ENCODE results near the gene DSP. TPM values are rescaled to one million over a fixed set of nuclear protein-coding genes. Genes with fewer than 3 reads are reported as not detected.

The DSP gene
- total and polyA plus RNA-seq, 2 donors, result 40.7 to 64.6 TPM

GRCh38 chr6:7562769-7563168, 21.3 kb downstream of the DSP start:
- Histone ChIP-seq H3K4me3 (ENCODE audit: low read length in 2 of 2) (no peak overlapping the region), H3K9me3 (ENCODE audit: control insufficient read depth in 2 of 2, insufficient read depth in 1 of 2, low read length in 1 of 2) (no peaks in the 10 kb centered on the region), H3K27me3 (ENCODE audit: control insufficient read depth in 2 of 2, insufficient read depth in 1 of 2, low read length in 1 of 2) (peaks cover 0 to 24% of the 10 kb centered on the region in 2 donors), H3K36me3 (ENCODE audit: control insufficient read depth in 2 of 2, insufficient read depth in 2 of 2, low read length in 1 of 2) (no peaks in the 10 kb centered on the region), H3K27ac (ENCODE audit: low read depth in 1 of 2, low read length in 1 of 2) (no peak overlapping the region), H3K4me1 (ENCODE audit: control insufficient read depth in 2 of 2, insufficient read depth in 2 of 2, low read length in 2 of 2) (no peaks in the 10 kb centered on the region)
- 95% methylated on average over 4 of the region's 4 CpGs for WGBS
- no peak for DNase-seq (ENCODE audit: low read depth in 6 of 9, low spot score in 9 of 9)

DNA sequence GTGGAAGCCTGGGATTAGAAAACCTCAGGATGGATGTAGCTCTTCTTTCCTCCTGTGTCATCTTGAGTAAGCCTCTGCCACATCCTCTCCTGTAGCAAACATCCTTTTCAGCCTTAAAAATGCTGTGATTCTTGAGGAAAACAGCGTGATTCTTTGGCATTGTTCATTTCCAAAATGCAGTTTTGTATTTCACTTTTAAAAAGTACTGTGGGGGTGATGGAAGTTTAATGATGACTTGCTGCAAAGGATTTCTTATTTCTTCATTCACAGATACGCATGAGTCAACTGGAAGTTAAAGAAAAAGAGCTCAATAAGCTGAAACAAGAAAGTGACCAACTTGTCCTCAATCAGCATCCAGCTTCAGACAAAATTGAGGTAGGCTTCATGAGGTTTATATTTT, 24.6 kb downstream of the DSP start:
- no peaks in the 10 kb centered on the region for H3K9me3 ChIP-seq (ENCODE audit: control insufficient read depth in 2 of 2, insufficient read depth in 1 of 2, low read length in 1 of 2)
- H3K27ac ChIP-seq (ENCODE audit: low read depth in 1 of 2, low read length in 1 of 2), result no peak overlapping the region
- DNase-seq (ENCODE audit: low read depth in 6 of 9, low spot score in 9 of 9), result no peak
- H3K27me3 ChIP-seq (ENCODE audit: control insufficient read depth in 2 of 2, insufficient read depth in 1 of 2, low read length in 1 of 2), result peaks cover 0 to 11% of the 10 kb centered on the region in 2 donors
- no peaks in the 10 kb centered on the region for H3K36me3 ChIP-seq (ENCODE audit: control insufficient read depth in 2 of 2, insufficient read depth in 2 of 2, low read length in 1 of 2)
- H3K4me1 ChIP-seq (ENCODE audit: control insufficient read depth in 2 of 2, insufficient read depth in 2 of 2, low read length in 2 of 2), result no peaks in the 10 kb centered on the region
- WGBS, result 98% methylated on average over 2 of the region's 2 CpGs
- no peak overlapping the region for H3K4me3 ChIP-seq (ENCODE audit: low read length in 2 of 2)

- DNase-seq (ENCODE audit: low read depth in 6 of 9, low spot score in 9 of 9), result no peak
- Histone ChIP-seq H3K27ac (ENCODE audit: low read depth in 1 of 2, low read length in 1 of 2) (no peak overlapping the region), H3K4me3 (ENCODE audit: low read length in 2 of 2) (no peak overlapping the region), H3K9me3 (ENCODE audit: control insufficient read depth in 2 of 2, insufficient read depth in 1 of 2, low read length in 1 of 2) (no peaks in the 10 kb centered on the region), H3K4me1 (ENCODE audit: control insufficient read depth in 2 of 2, insufficient read depth in 2 of 2, low read length in 2 of 2) (no peaks in the 10 kb centered on the region), H3K27me3 (ENCODE audit: control insufficient read depth in 2 of 2, insufficient read depth in 1 of 2, low read length in 1 of 2) (peaks cover 0 to 7% of the 10 kb centered on the region in 2 donors), H3K36me3 (ENCODE audit: control insufficient read depth in 2 of 2, insufficient read depth in 2 of 2, low read length in 1 of 2) (no peaks in the 10 kb centered on the region)
- WGBS, result 93% methylated on average over 4 of the region's 4 CpGs
Observed at GRCh38 chr6:7566617-7567173, 25.2 kb downstream of the DSP start.

- H3K27me3 ChIP-seq (ENCODE audit: control insufficient read depth in 2 of 2, insufficient read depth in 1 of 2, low read length in 1 of 2), result peaks cover 0 to 4% of the 10 kb centered on the region in 2 donors
Observed at GRCh38 chr6:7568021-7568420, 26.6 kb downstream of the DSP start.

GRCh38 chr6:7569082-7569481, 27.6 kb downstream of the DSP start:
- Histone ChIP-seq H3K36me3 (ENCODE audit: control insufficient read depth in 2 of 2, insufficient read depth in 2 of 2, low read length in 1 of 2) (no peaks in the 10 kb centered on the region), H3K4me3 (ENCODE audit: low read length in 2 of 2) (no peak overlapping the region), H3K27me3 (ENCODE audit: control insufficient read depth in 2 of 2, insufficient read depth in 1 of 2, low read length in 1 of 2) (peaks cover 0 to 4% of the 10 kb centered on the region in 2 donors), H3K27ac (ENCODE audit: low read depth in 1 of 2, low read length in 1 of 2) (no peak overlapping the region), H3K9me3 (ENCODE audit: control insufficient read depth in 2 of 2, insufficient read depth in 1 of 2, low read length in 1 of 2) (no peaks in the 10 kb centered on the region), H3K4me1 (ENCODE audit: control insufficient read depth in 2 of 2, insufficient read depth in 2 of 2, low read length in 2 of 2) (no peaks in the 10 kb centered on the region)
- WGBS, result 96% methylated on average over 13 of the region's 13 CpGs
- DNase-seq (ENCODE audit: low read depth in 6 of 9, low spot score in 9 of 9), result no peak

More at GRCh38 chr6:7568021-7568420, 26.6 kb downstream of the DSP start:
- H3K4me1 ChIP-seq (ENCODE audit: control insufficient read depth in 2 of 2, insufficient read depth in 2 of 2, low read length in 2 of 2), result no peaks in the 10 kb centered on the region
- H3K4me3 ChIP-seq (ENCODE audit: low read length in 2 of 2), result no peak overlapping the region
- DNase-seq (ENCODE audit: low read depth in 6 of 9, low spot score in 9 of 9), result no peak
- no peak overlapping the region for H3K27ac ChIP-seq (ENCODE audit: low read depth in 1 of 2, low read length in 1 of 2)
- no peaks in the 10 kb centered on the region for H3K36me3 ChIP-seq (ENCODE audit: control insufficient read depth in 2 of 2, insufficient read depth in 2 of 2, low read length in 1 of 2)
- 89% methylated on average over 3 of the region's 3 CpGs for WGBS
- no peaks in the 10 kb centered on the region for H3K9me3 ChIP-seq (ENCODE audit: control insufficient read depth in 2 of 2, insufficient read depth in 1 of 2, low read length in 1 of 2)

DNA sequence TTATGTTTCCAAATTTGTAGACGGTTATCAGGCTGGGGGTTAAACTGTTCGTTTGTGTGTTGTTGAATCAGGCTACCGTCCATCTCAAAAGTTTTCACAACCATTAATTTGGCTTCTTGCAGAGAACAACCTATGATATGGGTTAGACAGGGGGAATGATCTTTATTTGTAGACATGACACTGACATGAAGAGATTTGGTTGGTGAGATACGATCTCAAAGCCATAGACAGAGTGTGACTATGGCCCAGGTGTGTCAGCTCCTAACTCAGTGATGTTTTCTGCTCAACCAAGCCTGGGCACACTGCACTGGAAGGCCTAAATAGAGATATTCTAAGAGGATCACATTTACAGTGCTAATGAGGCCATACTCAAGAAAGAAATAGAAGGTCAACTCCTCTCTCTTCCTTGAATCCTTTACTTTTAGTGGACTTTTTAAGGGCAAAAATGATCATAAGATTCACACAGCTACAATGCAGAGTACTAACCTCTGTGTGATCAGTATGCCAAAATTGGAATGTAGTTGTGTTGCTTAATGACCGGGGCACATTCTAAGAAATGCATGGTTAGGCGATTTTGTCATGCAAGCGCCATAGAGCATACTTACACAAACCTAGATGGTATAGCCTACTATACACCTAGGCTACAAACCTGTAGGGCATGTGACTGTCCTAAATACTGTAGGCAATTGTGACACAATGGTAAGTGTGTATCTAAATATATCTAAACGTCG, 30.9 kb downstream of the DSP start:
- Histone ChIP-seq H3K27ac (ENCODE audit: low read depth in 1 of 2, low read length in 1 of 2) (no peak overlapping the region), H3K27me3 (ENCODE audit: control insufficient read depth in 2 of 2, insufficient read depth in 1 of 2, low read length in 1 of 2) (peaks cover 0 to 10% of the 10 kb centered on the region in 2 donors), H3K36me3 (ENCODE audit: control insufficient read depth in 2 of 2, insufficient read depth in 2 of 2, low read length in 1 of 2) (no peaks in the 10 kb centered on the region), H3K9me3 (ENCODE audit: control insufficient read depth in 2 of 2, insufficient read depth in 1 of 2, low read length in 1 of 2) (no peaks in the 10 kb centered on the region), H3K4me1 (ENCODE audit: control insufficient read depth in 2 of 2, insufficient read depth in 2 of 2, low read length in 2 of 2) (no peaks in the 10 kb centered on the region), H3K4me3 (ENCODE audit: low read length in 2 of 2) (no peak overlapping the region)
- no peak for DNase-seq (ENCODE audit: low read depth in 6 of 9, low spot score in 9 of 9)
- 97% methylated on average over 9 of the region's 9 CpGs for WGBS

GRCh38 chr6:7574500-7574899, 33.0 kb downstream of the DSP start:
- WGBS, result 95% methylated on average over 2 of the region's 2 CpGs
- H3K27ac ChIP-seq (ENCODE audit: low read depth in 1 of 2, low read length in 1 of 2), result no peak overlapping the region
- peaks cover 0 to 16% of the 10 kb centered on the region in 2 donors for H3K27me3 ChIP-seq (ENCODE audit: control insufficient read depth in 2 of 2, insufficient read depth in 1 of 2, low read length in 1 of 2)
- no peaks in the 10 kb centered on the region for H3K9me3 ChIP-seq (ENCODE audit: control insufficient read depth in 2 of 2, insufficient read depth in 1 of 2, low read length in 1 of 2)
- no peaks in the 10 kb centered on the region for H3K36me3 ChIP-seq (ENCODE audit: control insufficient read depth in 2 of 2, insufficient read depth in 2 of 2, low read length in 1 of 2)
- H3K4me1 ChIP-seq (ENCODE audit: control insufficient read depth in 2 of 2, insufficient read depth in 2 of 2, low read length in 2 of 2), result no peaks in the 10 kb centered on the region
- DNase-seq (ENCODE audit: low read depth in 6 of 9, low spot score in 9 of 9), result no peak
- H3K4me3 ChIP-seq (ENCODE audit: low read length in 2 of 2), result no peak overlapping the region

DNA sequence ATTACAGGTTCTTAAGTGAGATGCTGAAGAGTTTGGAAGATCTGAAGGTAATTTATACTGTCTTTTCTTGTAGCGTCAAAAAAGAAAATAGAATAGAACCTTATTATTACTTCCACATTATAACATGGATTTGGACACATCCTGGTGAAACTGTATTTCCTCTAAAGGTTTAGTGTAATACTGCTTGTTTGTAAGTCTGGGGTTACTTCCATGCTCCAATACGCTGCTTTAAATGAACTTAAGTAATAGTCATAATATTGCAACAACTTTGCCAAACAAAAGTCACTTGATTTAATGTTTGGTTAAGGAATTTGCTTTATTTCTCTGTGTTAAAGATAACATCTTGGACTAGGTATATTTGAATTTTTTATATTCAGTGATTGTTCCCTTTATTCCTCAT, 37.0 kb downstream of the DSP start:
- Histone ChIP-seq H3K27me3 (ENCODE audit: control insufficient read depth in 2 of 2, insufficient read depth in 1 of 2, low read length in 1 of 2) (peaks cover 0 to 16% of the 10 kb centered on the region in 2 donors), H3K4me1 (ENCODE audit: control insufficient read depth in 2 of 2, insufficient read depth in 2 of 2, low read length in 2 of 2) (no peaks in the 10 kb centered on the region), H3K9me3 (ENCODE audit: control insufficient read depth in 2 of 2, insufficient read depth in 1 of 2, low read length in 1 of 2) (no peaks in the 10 kb centered on the region), H3K36me3 (ENCODE audit: control insufficient read depth in 2 of 2, insufficient read depth in 2 of 2, low read length in 1 of 2) (peaks cover 0 to 3% of the 10 kb centered on the region in 2 donors), H3K4me3 (ENCODE audit: low read length in 2 of 2) (no peak overlapping the region), H3K27ac (ENCODE audit: low read depth in 1 of 2, low read length in 1 of 2) (no peak overlapping the region)
- WGBS, result 0% methylated on average over 2 of the region's 2 CpGs
- no peak for DNase-seq (ENCODE audit: low read depth in 6 of 9, low spot score in 9 of 9)

GRCh38 chr6:7578931-7579330, 37.5 kb downstream of the DSP start:
- peaks cover 0 to 16% of the 10 kb centered on the region in 2 donors for H3K27me3 ChIP-seq (ENCODE audit: control insufficient read depth in 2 of 2, insufficient read depth in 1 of 2, low read length in 1 of 2)
- no peak for DNase-seq (ENCODE audit: low read depth in 6 of 9, low spot score in 9 of 9)
- no peaks in the 10 kb centered on the region for H3K9me3 ChIP-seq (ENCODE audit: control insufficient read depth in 2 of 2, insufficient read depth in 1 of 2, low read length in 1 of 2)
- no peaks in the 10 kb centered on the region for H3K4me1 ChIP-seq (ENCODE audit: control insufficient read depth in 2 of 2, insufficient read depth in 2 of 2, low read length in 2 of 2)
- H3K4me3 ChIP-seq (ENCODE audit: low read length in 2 of 2), result no peak overlapping the region
- WGBS, result 95% methylated on average over 2 of the region's 2 CpGs
- peaks cover 0 to 3% of the 10 kb centered on the region in 2 donors for H3K36me3 ChIP-seq (ENCODE audit: control insufficient read depth in 2 of 2, insufficient read depth in 2 of 2, low read length in 1 of 2)
- no peak overlapping the region for H3K27ac ChIP-seq (ENCODE audit: low read depth in 1 of 2, low read length in 1 of 2)

Data from thymus (tissue), 11 donors.